SU-DHL-6 (cell line): ENCODE measurements around the gene OLFM1.

Source experiments
- H2AFZ ChIP-seq: fragments of 200-600 bp; sonication (generic); 2 replicates; pipeline ENCODE4 v1.6.1; 2014; ENCODE audit warnings: low read depth, mild to moderate bottlenecking, moderate library complexity, mixed read lengths, antibody characterized with exemption, low read length; ENCODE audit not compliant: severe bottlenecking
- H3F3A ChIP-seq: fragments of 200-600 bp; shearing (Covaris generic); 2 replicates; pipeline ENCODE4 v1.6.0; 2016; ENCODE audit warnings: antibody characterized with exemption, mild to moderate bottlenecking; ENCODE audit not compliant: insufficient read depth
- H3K27ac ChIP-seq: fragments of 200-600 bp; sonication (generic); 2 replicates; pipeline ENCODE4 v1.5.1; 2016; ENCODE audit warnings: low read depth, mild to moderate bottlenecking, low read length, moderate library complexity, mixed read lengths
- H3K27me3 ChIP-seq: fragments of 200-600 bp; sonication (generic), shearing (Covaris generic); 2 replicates; pipeline ENCODE4 v1.6.0; 2014; ENCODE audit warnings: mild to moderate bottlenecking, low read length
- H3K36me3 ChIP-seq: fragments of 200-600 bp; sonication (generic); 2 replicates; pipeline ENCODE4 v1.6.1; 2014; ENCODE audit warnings: mild to moderate bottlenecking, low read length, mixed read lengths
- H3K4me2 ChIP-seq: fragments of 300-600, 200-600 bp; shearing (Covaris generic), sonication (generic); 2 replicates; pipeline ENCODE4 v1.6.0; 2014; ENCODE audit warnings: low read length, low read depth, mild to moderate bottlenecking; ENCODE audit not compliant: poor library complexity, severe bottlenecking
- H3K4me3 ChIP-seq: fragments of 200-600 bp; sonication (generic); 2 replicates; pipeline ENCODE4 v1.5.1; 2014; ENCODE audit warnings: antibody characterized with exemption, low read length, mild to moderate bottlenecking, mixed read lengths; ENCODE audit not compliant: insufficient read depth, poor library complexity, severe bottlenecking
- H3K79me2 ChIP-seq: fragments of 200-600 bp; sonication (generic); 2 replicates; pipeline ENCODE4 v1.6.1; 2014; ENCODE audit warnings: mild to moderate bottlenecking, low read length, moderate library complexity; ENCODE audit not compliant: insufficient read depth
- H3K9ac ChIP-seq: fragments of 200-600 bp; sonication (generic); 2 replicates; pipeline ENCODE4 v1.7.0; 2014; ENCODE audit warnings: mild to moderate bottlenecking, low read length
- H3K9me2 ChIP-seq: fragments of 200-600 bp; sonication (generic); replicated peaks from 2 replicates; pipeline ENCODE4 v1.6.1; 2014; ENCODE audit warnings: low read length; ENCODE audit not compliant: insufficient read depth
- H3K9me3 ChIP-seq: fragments of 200-600 bp; sonication (generic); 2 replicates; pipeline ENCODE4 v1.6.1; 2014; ENCODE audit warnings: low read length, mixed read lengths; ENCODE audit not compliant: insufficient read depth
- H4K20me1 ChIP-seq: fragments of 200-600 bp; sonication (generic); 2 replicates; pipeline ENCODE4 v1.6.1; 2014; ENCODE audit warnings: low read depth, mild to moderate bottlenecking, antibody characterized with exemption, low read length, moderate library complexity, mixed read lengths
- CTCF ChIP-seq: fragments of 200-600 bp; sonication (generic); IDR thresholded peaks from one replicate; pipeline ENCODE4 v1.5.1; 2017; ENCODE audit warnings: antibody characterized with exemption, mild to moderate bottlenecking, low read length, moderate library complexity; ENCODE audit not compliant: insufficient read depth, poor library complexity, severe bottlenecking
- EZH2phosphoT487 ChIP-seq: fragments of 200-600 bp; sonication (generic), shearing (Covaris generic); conservative IDR thresholded peaks from 2 replicates; pipeline ENCODE4 v1.6.1; 2018; ENCODE audit warnings: mild to moderate bottlenecking, antibody characterized with exemption, low read length, moderate library complexity, mixed read lengths

The OLFM1 gene

GRCh38 chr9:135039266-135039870 lies 48.1 kb upstream of the OLFM1 start:
- Histone ChIP-seq H3K27me3 (0 out of 2 replicates have a peak, but pooled peaks cover 3% of the 10 kb centered on the region), H3K4me2 (no peak overlapping the region), H3K36me3 (no peaks in the 10 kb centered on the region), H4K20me1 (no peaks in the 10 kb centered on the region), H3K79me2 (no peaks in the 10 kb centered on the region), H3K9ac (no peak overlapping the region), H2AFZ (no peak overlapping the region), H3K4me3 (no peak overlapping the region), H3K9me2 (no peaks in the 10 kb centered on the region), H3K27ac (no peak overlapping the region), H3F3A (no peaks in the 10 kb centered on the region), H3K9me3 (no peaks in the 10 kb centered on the region)
- TF ChIP-seq CTCF = no peak
- TF ChIP-seq EZH2phosphoT487 = no peak

GRCh38 chr9:135039916-135040645 lies 47.4 kb upstream of the OLFM1 start:
- Histone ChIP-seq H4K20me1 (no peaks in the 10 kb centered on the region), H3K36me3 (no peaks in the 10 kb centered on the region), H3K9ac (no peak overlapping the region), H3K9me3 (no peaks in the 10 kb centered on the region), H3K27me3 (0 out of 2 replicates have a peak, but pooled peaks cover 3% of the 10 kb centered on the region), H3K27ac (no peak overlapping the region), H3K9me2 (no peaks in the 10 kb centered on the region), H2AFZ (no peak overlapping the region), H3K4me3 (no peak overlapping the region), H3K4me2 (no peak overlapping the region), H3K79me2 (no peaks in the 10 kb centered on the region), H3F3A (no peaks in the 10 kb centered on the region)
- TF ChIP-seq EZH2phosphoT487 (no peak), CTCF (no peak)

- H3K9me3 ChIP-seq = no peaks in the 10 kb centered on the region
- no peaks in the 10 kb centered on the region for H3K79me2 ChIP-seq
- TF ChIP-seq EZH2phosphoT487 (no peak), CTCF (no peak)
- H3K27ac ChIP-seq = no peak overlapping the region
- H3K27me3 ChIP-seq = 0 out of 2 replicates have a peak, but pooled peaks cover 3% of the 10 kb centered on the region
- no peak overlapping the region for H3K4me2 ChIP-seq
- no peaks in the 10 kb centered on the region for H3K9me2 ChIP-seq
- no peaks in the 10 kb centered on the region for H3F3A ChIP-seq
- no peak overlapping the region for H3K9ac ChIP-seq
- no peak overlapping the region for H3K4me3 ChIP-seq
- no peak overlapping the region for H2AFZ ChIP-seq
- H4K20me1 ChIP-seq = no peaks in the 10 kb centered on the region
- no peaks in the 10 kb centered on the region for H3K36me3 ChIP-seq
These were observed 46.6 kb upstream of the OLFM1 start for GRCh38 chr9:135040892-135041291.
